Activated T-helper 1 cell treated with Interleukin-2 at 50 U/mL for 16 hours (primary cell): Measurements from ENCODE around the gene EIF3I.
A peak's percentile ranks its signal among the peaks of the same experiment; 100 is the strongest.

ENCODE experiments used
- DNase-seq: peaks from one replicate; pipeline ENCODE4 v3.0.0-alpha.2; 2020; ENCODE audit warnings: low read depth

EIF3I gene

DNA sequence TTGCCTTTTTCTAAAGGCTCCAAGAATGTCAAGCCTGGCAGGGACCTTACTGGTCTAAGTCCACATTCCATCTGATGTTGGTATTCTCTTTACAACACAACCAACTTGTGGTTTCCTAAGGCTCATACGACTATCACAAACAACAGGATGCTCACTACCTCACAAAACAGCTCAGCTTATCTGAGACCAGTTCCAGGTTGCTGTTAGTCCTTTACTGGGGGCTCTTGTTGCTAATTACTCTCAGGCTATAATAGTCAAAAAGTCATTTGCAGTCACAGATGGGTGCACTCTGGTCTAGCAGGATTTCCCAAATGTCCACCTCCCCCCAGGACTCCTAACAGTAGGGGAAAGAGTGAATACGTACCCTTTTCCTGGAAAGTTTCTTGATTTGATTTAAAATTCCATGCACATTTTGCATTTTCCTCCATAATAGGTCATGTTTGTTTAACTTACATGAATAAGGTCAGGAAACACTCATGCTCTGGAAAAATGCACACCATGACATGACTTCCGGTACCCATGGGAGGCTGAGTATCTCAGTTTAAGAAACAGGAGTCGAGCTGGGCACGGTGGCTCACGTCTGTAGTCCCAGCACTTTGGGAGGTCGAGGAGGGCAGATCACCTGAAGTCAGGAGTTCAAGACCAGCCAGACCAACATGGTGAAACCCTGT, 44.8 kb downstream of the EIF3I start:
- DNase-seq: no peak

DNA sequence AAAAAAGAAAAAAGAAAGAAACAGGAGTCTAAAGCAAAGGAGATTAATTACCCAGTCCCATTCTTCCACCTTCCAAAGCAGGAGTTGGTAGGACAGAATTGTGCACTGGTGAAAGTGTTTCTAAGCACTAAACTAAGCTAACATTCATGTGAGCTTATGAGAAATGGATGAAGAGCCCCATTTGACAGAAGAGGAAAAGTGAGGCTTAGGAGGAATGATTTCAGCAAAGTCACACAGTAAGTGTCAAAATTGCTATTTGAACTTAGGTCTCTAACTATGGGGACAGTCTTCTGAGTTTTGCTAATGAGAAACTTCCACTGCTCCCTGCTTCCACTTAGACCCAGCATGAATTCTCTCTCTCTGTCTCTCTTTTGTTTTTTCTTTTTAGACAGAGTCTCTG, 47.5 kb downstream of the EIF3I start:
- no peak for DNase-seq

DNA sequence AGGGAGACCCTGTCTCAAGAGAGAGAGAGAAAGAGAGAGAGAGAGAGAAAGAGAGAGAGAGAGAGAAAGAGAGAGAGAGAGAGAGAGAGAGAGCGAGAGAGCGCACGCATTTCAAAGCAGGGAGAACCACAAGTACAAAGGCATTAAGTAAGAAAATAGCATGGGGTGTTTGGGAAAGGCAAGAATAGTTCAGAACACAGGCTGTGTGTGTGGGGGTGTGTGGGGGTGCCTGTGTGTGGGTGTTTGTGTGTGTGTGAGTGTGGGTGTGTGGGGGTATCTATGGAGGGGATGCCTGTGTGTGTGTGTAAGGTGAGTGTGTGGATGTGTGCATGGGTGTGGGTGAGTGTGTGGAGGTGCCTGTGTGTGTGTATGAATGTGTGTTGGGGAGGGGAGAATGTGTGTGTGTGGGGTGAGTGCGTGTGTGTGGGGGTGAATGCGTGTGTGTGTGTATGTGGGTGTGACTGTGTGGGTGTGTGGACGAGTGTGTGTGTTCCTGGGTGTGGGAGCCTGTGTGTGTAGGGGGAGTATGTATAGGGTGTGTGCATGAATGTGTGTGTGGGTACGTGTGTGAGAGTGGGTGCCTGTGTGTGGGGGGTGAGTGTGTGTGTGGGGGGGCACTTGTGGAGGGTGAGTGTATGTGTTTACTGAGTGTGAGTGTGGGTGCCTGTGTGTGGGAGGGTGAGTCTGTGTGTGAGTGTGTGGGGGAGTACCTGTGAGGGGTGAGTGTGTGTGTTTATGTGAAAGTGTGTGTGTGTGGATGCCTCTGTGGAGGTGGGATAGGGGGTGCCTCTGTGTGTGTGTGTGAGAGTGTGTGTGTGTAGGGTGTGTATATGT, 50.6 kb downstream of the EIF3I start:
- no peak for DNase-seq

DNA sequence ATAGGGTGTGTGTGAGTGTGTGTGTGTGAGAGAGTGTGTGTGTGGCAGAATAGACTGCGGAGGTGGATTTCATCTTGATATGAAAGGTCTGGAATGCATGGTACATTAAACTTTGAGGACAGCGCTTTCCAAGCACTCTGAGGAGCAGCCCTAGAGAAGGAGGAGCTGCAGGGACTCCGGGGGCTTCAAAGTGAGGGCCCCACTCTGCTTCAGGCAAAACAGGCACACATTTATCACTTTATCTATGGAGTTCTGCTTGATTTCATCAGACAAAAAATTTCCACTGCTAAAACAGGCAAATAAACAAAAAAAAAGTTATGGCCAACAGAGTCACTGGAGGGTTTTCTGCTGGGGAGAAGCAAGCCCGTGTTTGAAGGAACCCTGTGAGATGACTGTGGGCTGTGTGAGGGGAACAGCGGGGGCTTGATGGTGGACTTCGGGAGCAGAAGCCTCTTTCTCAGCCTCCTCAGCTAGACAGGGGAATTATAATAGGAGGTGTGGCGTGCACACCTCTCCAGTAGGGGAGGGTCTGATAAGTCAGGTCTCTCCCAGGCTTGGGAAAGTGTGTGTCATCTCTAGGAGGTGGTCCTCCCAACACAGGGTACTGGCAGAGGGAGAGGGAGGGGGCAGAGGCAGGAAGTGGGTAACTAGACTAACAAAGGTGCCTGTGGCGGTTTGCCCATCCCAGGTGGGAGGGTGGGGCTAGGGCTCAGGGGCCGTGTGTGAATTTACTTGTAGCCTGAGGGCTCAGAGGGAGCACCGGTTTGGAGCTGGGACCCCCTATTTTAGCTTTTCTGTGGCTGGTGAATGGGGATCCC, 51.4 kb downstream of the EIF3I start:
- peak; percentile 81 for DNase-seq

DNA sequence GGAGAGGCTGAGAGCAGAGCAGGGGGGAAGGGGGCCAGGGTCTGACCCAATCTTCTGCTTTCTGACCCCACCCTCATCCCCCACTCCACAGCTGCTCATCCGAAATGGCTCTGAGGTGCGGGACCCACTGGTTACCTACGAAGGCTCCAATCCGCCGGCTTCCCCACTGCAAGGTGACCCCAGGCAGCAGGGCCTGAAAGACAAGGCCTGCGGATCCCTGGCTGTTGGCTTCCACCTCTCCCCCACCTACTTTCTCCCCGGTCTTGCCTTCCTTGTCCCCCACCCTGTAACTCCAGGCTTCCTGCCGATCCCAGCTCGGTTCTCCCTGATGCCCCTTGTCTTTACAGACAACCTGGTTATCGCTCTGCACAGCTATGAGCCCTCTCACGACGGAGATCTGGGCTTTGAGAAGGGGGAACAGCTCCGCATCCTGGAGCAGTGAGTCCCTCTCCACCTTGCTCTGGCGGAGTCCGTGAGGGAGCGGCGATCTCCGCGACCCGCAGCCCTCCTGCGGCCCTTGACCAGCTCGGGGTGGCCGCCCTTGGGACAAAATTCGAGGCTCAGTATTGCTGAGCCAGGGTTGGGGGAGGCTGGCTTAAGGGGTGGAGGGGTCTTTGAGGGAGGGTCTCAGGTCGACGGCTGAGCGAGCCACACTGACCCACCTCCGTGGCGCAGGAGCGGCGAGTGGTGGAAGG, 52.6 kb downstream of the EIF3I start:
- no peak for DNase-seq

DNA sequence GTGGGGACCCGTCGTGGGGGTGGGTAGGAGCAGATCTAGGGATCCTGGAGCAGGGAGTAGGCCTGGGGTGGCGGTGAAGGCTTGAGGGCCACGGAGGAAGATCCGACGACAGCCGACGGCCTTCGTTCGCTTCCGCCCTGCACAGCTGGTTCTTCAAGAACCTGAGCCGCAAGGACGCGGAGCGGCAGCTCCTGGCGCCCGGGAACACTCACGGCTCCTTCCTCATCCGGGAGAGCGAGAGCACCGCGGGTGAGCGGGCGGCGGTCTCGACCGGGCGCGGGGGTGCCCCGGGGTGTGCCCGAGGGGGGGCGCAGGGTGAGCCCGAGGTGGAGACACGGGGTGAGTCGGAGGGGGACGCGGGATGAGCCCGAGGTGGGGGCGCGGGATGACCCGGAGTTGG, 53.2 kb downstream of the EIF3I start:
- DNase-seq: no peak

DNA sequence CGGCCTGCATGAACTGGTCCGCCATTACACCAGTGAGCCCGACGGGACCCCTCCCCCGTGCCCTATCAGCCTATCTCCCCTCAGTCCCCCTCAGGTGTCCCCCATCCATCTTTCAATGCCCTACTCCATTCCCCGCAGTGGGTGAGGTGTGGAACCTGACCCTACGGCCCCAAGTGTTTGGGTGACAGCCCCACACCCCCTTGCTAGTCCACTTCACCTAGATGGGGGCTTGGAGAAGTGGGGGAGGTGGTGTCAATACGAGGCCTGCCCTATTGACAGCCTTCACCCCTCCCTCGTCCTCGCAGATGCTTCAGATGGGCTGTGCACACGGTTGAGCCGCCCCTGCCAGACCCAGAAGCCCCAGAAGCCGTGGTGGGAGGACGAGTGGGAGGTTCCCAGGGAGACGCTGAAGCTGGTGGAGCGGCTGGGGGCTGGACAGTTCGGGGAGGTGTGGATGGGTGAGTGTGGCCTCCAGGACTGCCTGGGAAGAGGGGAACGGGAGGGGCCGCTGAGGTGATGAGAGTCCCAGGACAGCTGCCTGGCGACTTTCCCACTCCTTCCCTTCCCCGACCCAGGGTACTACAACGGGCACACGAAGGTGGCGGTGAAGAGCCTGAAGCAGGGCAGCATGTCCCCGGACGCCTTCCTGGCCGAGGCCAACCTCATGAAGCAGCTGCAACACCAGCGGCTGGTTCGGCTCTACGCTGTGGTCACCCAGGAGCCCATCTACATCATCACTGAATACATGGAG, 54.0 kb downstream of the EIF3I start:
- no peak for DNase-seq
